GM12878 (cell line): ENCODE measurements around the gene MEIOSIN. TPM values are rescaled to one million over a fixed set of nuclear protein-coding genes. Genes with fewer than 3 reads are reported as not detected.

Source experiments
- ATAC-seq: fragments of 200-7000 bp; cut with Tn5 transposase; 3 replicates; pipeline ENCODE4 v1.9.1; 2020; ENCODE audit warnings: mild to moderate bottlenecking, moderate library complexity
- BruUV-seq: library from RNA; stranded (reverse); fragments of 400-500 nt; replicated peaks from 2 replicates; lab custom pipeline; 2021; lab: Mats Ljungman, UMichigan
- CTCF ChIA-PET: fragments of 300-600 bp; sonication (Branson Sonifier 250); formaldehyde crosslinking; extraction: SDS; loops from one replicate; lab custom pipeline; 2021; ENCODE audit warnings: inconsistent platforms; lab: Yijun Ruan, JAX
- POLR2A ChIA-PET: fragments of 350-600 bp; formaldehyde crosslinking; extraction: SDS; loops from one replicate; lab custom pipeline; 2021; ENCODE audit warnings: inconsistent platforms; lab: Charles Lee
- RAD21 ChIA-PET: fragments of 300-600 bp; sonication (Branson Sonifier 250); formaldehyde crosslinking; loops from one replicate; lab custom pipeline; 2023; ENCODE audit warnings: antibody characterized with exemption; ENCODE audit not compliant: unreplicated experiment; lab: Charles Lee
- SMC1A ChIA-PET: fragments of 300-600 bp; sonication (Branson Sonifier 250); formaldehyde crosslinking; loops from one replicate; lab custom pipeline; 2023; ENCODE audit not compliant: unreplicated experiment, uncharacterized antibody; lab: Charles Lee
- DNase-seq: peaks from one replicate; pipeline ENCODE4 v3.0.0-alpha.2; 2011; ENCODE audit warnings: low read depth, low spot score
- FAIRE-seq: peaks from 3 replicates; lab custom pipeline; 2011; peaks lifted over from hg19 to GRCh38; lab: Jason Lieb, UNC
- H2AFZ ChIP-seq: 2 replicates; pipeline ENCODE4 v1.6.0; 2011; ENCODE audit warnings: low read depth, low read length, control low read depth; ENCODE audit not compliant: control insufficient read depth
- H3K27ac ChIP-seq: 2 replicates; pipeline ENCODE4 v1.5.1; 2011; ENCODE audit warnings: control low read depth; ENCODE audit not compliant: control insufficient read depth, insufficient read depth
- H3K27me3 ChIP-seq, 2 experiments: replicated peaks in 1 of 2; 2 replicates each; pipeline versions ENCODE4 v1.6.0 to v1.6.1; 2011; ENCODE audit warnings: low read length in 1 of 2; ENCODE audit not compliant: control insufficient read depth in 2 of 2, insufficient read depth in 2 of 2
- H3K36me3 ChIP-seq, 2 experiments: 2 replicates each; pipeline ENCODE4 v1.5.1; 2011; ENCODE audit warnings: low read length in 1 of 2; ENCODE audit not compliant: control insufficient read depth in 2 of 2, insufficient read depth in 2 of 2
- H3K4me1 ChIP-seq: 2 replicates; pipeline ENCODE4 v1.6.1; 2011; ENCODE audit warnings: mild to moderate bottlenecking, low read length, moderate library complexity, mixed read lengths; ENCODE audit not compliant: control insufficient read depth, insufficient read depth
- H3K4me2 ChIP-seq: 2 replicates; pipeline ENCODE4 v1.6.0; 2011; ENCODE audit warnings: control low read depth; ENCODE audit not compliant: control insufficient read depth, insufficient read depth
- H3K4me3 ChIP-seq: fragments of 200-600 bp; sonication (generic); 2 replicates; pipeline ENCODE4 v1.5.1; 2016
- H3K79me2 ChIP-seq: 2 replicates; pipeline ENCODE4 v1.6.0; 2011; ENCODE audit warnings: low read length; ENCODE audit not compliant: control insufficient read depth, insufficient read depth
- H3K9ac ChIP-seq: 2 replicates; pipeline ENCODE4 v1.8.0; 2011; ENCODE audit warnings: low read length, control low read depth, mixed read lengths; ENCODE audit not compliant: control insufficient read depth, insufficient read depth
- H3K9me3 ChIP-seq: replicated peaks from 3 replicates; pipeline ENCODE4 v1.5.1; 2011; ENCODE audit warnings: mild to moderate bottlenecking, low read length; ENCODE audit not compliant: control insufficient read depth, insufficient read depth
- H4K20me1 ChIP-seq: 2 replicates; pipeline ENCODE4 v1.6.0; 2011; ENCODE audit not compliant: control insufficient read depth, insufficient read depth
- ASH2L ChIP-seq: fragments of 300-600, 200-600 bp; sonication (generic); IDR thresholded peaks from 2 replicates; pipeline ENCODE4 v1.6.1; 2017; ENCODE audit warnings: low read depth, mild to moderate bottlenecking, borderline replicate concordance
- BCL11A ChIP-seq: IDR thresholded peaks from 2 replicates; pipeline ENCODE4 v1.6.1; 2011; ENCODE audit warnings: low read depth, low read length
- BHLHE40 ChIP-seq, 2 experiments: fragments of 450-650 bp in 1 of 2; IDR thresholded peaks; 2 replicates each; pipeline ENCODE4 v1.6.1; 2011 to 2017; ENCODE audit warnings: low read depth in 2 of 2, borderline replicate concordance in 1 of 2, improper control_type of control experiment in 1 of 2, low read length in 1 of 2, mild to moderate bottlenecking in 1 of 2
- DPF2 ChIP-seq: fragments of 450-650 bp; IDR thresholded peaks from 2 replicates; pipeline ENCODE4 v1.6.1; 2017; ENCODE audit warnings: mild to moderate bottlenecking
- HCFC1 ChIP-seq: fragments of 150-350 bp; IDR thresholded peaks from 2 replicates; pipeline ENCODE4 v1.6.1; 2014; ENCODE audit warnings: low read length
- IKZF2 ChIP-seq, 2 experiments: fragments of 450-650 bp; IDR thresholded peaks; 2 replicates each; pipeline ENCODE4 v1.6.1; 2017; ENCODE audit warnings: mild to moderate bottlenecking in 2 of 2, moderate library complexity in 2 of 2
- MTA2 ChIP-seq: fragments of 450-650 bp; IDR thresholded peaks from 2 replicates; pipeline ENCODE4 v1.6.1; 2016; ENCODE audit warnings: low read depth, mild to moderate bottlenecking, moderate library complexity
- PAX8 ChIP-seq: fragments of 450-650 bp; IDR thresholded peaks from 2 replicates; pipeline ENCODE4 v1.6.1; 2017; ENCODE audit warnings: mild to moderate bottlenecking, moderate library complexity
- SMAD1 ChIP-seq: fragments of 450-650 bp; IDR thresholded peaks from 2 replicates; pipeline ENCODE4 v1.6.1; 2018; ENCODE audit warnings: mild to moderate bottlenecking, low read depth; ENCODE audit not compliant: partially characterized antibody
- SP1 ChIP-seq: IDR thresholded peaks from one replicate; pipeline ENCODE4 v1.6.1; 2011; ENCODE audit warnings: low read depth, low read length
- SREBF1 ChIP-seq: IDR thresholded peaks from 2 replicates; pipeline ENCODE4 v1.6.1; 2012; ENCODE audit warnings: mild to moderate bottlenecking, low read length
- SRF ChIP-seq, 2 experiments: IDR thresholded peaks; 2 replicates each; pipeline ENCODE4 v1.6.1; 2011; ENCODE audit warnings: low read depth in 2 of 2, low read length in 2 of 2, mild to moderate bottlenecking in 1 of 2, moderate library complexity in 1 of 2
- TARDBP ChIP-seq: IDR thresholded peaks from 2 replicates; pipeline ENCODE4 v1.6.1; 2016; ENCODE audit warnings: borderline replicate concordance
- ZNF24 ChIP-seq: fragments of 450-650 bp; IDR thresholded peaks from 2 replicates; pipeline ENCODE4 v1.6.1; 2017; ENCODE audit warnings: antibody characterized with exemption, mild to moderate bottlenecking
- WGBS: methylation state at CpG from one replicate; pipeline ENCODE4 v1.1.6; 2016; ENCODE audit warnings: low lambda C conversion rate; ENCODE audit not compliant: insufficient replicate concordance, insufficient coverage; ENCODE audit errors: missing lambda C conversion rate; 5-methylcytosine and 5-hydroxymethylcytosine counted together
- in situ Hi-C: fragments of 300-500 bp; cut with MboI; formaldehyde crosslinking; loops from 9 replicates; pipeline ENCODE4 v1.14.3; 2018; ENCODE audit warnings: mixed read lengths
- intact Hi-C: fragments of 100-400 bp; cut with micrococcal nuclease; formaldehyde crosslinking; loops from one replicate; pipeline ENCODE4 v1.14.2; 2022; ENCODE audit not compliant: unreplicated experiment
- polyA plus RNA-seq, 11 experiments: library from polyadenylated mRNA; depleted of rRNA in 4 of 11; unstranded in 6 of 11; stranded (reverse) in 5 of 11; fragments of >200 nt; fragmentation: Nextera tagmentation in 4 of 11; fragmentation: Illumina TruSeq in 1 of 11; extraction: Ambion mirVana in 4 of 11; extraction: Trizol in 1 of 11; gene quantifications; 1 replicate in 1 of 11; 2 replicates in 10 of 11; pipeline versions ENCODE4 v1.2.1 to v1.2.3, GENCODE V29; 2011 to 2016; ENCODE audit warnings: inconsistent platforms in 2 of 11, missing spikeins in 2 of 11, low read depth in 1 of 11
- total RNA-seq, 4 experiments: library from RNA; depleted of rRNA in 3 of 4; stranded (reverse); fragments of >200 nt in 3 of 4; fragmentation: Illumina TruSeq in 1 of 4; extraction: Trizol in 1 of 4; gene quantifications; 2 replicates each; pipeline versions ENCODE4 v1.2.1 to v1.2.3, GENCODE V29; 2013 to 2021
- TF ChIP-seq, protein P1 (sequence below): fragments of 450-650 bp; IDR thresholded peaks from 2 replicates; pipeline ENCODE4 v1.6.1; 2014; ENCODE audit warnings: mild to moderate bottlenecking
- TF ChIP-seq, protein P2 (sequence below): fragments of 450-650 bp; conservative IDR thresholded peaks from 2 replicates; pipeline ENCODE4 v1.6.1; 2017; ENCODE audit warnings: mild to moderate bottlenecking, moderate library complexity
- TF ChIP-seq, protein P3 (sequence below): IDR thresholded peaks from 2 replicates; pipeline ENCODE4 v1.6.1; 2012; ENCODE audit warnings: low read depth, low read length, improper control_type of control experiment
- TF ChIP-seq, protein P4 (sequence below): fragments of 150-350 bp; IDR thresholded peaks from 2 replicates; pipeline ENCODE4 v1.6.1; 2014; ENCODE audit warnings: mild to moderate bottlenecking, low read depth, low read length

MEIOSIN gene
- total and polyA plus RNA-seq, 10 of the 15 experiments (the other 5 are each of a cell fraction or from before 2014, with no cell fraction given) = 0.05 to 0.66 (median 0.14) TPM; not detected in 4

DNA sequence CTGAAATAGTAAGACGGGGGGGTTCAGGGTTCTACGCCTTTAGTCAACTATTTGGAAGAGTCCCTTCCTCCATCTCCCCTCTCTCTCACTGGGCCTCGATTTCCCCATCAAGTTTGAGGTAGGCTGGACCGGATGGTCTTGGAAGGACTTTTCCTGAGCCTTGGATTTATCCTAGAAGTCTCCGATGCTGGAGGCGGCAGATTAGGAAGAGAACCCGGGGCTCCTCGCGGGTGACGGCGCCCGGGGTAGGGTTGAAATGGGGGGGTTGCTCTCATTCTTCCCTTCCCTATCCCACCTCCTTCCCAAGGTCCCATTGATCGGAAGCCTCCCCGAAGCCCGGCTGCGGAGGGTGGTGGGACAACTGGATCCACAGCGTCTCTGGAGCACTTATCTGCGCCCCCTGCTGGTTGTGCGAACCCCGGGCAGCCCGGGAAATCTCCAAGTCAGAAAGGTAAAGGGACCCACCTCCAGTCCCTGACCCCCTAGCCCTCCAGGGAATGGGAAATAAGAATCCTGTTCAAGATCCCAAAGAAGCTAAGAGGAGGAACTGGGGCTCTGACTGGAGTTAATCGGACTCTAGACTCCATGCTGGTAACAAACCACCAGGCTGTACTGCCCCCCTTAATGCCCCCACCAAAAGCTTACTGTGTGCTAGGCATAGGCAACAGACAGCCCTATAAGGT lies 40.0 kb upstream of the MEIOSIN start:
- ChIA-PET RAD21 (interaction anchor here (0.7 to 3.2 kb wide), 18 partner anchors 9 to 254 kb away, joined by 3 to 41 read pairs (median 8); partner anchors contain the start of genes DMPK, GIPR and SIX5), CTCF (interaction anchor here (0.6 to 4.6 kb wide), 35 partner anchors 10 to 276 kb away, joined by 3 to 73 read pairs (median 5); partner anchors contain the start of genes DMWD, EML2, FBXO46 and GIPR), POLR2A (interaction anchor here (0.8 to 4.8 kb wide), 11 partner anchors 11 to 191 kb away, joined by 3 to 54 read pairs (median 6); partner anchors contain the start of genes FBXO46 and SIX5), SMC1A (interaction anchor here (0.7 to 4.5 kb wide), 18 partner anchors 10 to 129 kb away, joined by 3 to 31 read pairs (median 5); partner anchors contain the start of gene FBXO46)
- no peaks in the 10 kb centered on the region for H3K9me3 ChIP-seq
- H3K4me1 ChIP-seq = peaks cover 10% of the 10 kb centered on the region
- DNase-seq (no peak), ATAC-seq (peak; percentile 43), FAIRE-seq (no peak)
- H3K36me3 ChIP-seq = peaks cover 1 to 25% of the 10 kb centered on the region in 2 experiments
- H3K9ac ChIP-seq = peak overlapping the region; percentile 92
- peaks cover 31% of the 10 kb centered on the region for H3K79me2 ChIP-seq
- intact Hi-C loops (loop anchor here (5.0 kb wide), 2 partner anchors 74 to 111 kb away; partner anchors contain the start of genes OPA3 and SIX5), in situ Hi-C loops (no loop called here)
- peak overlapping the region; percentile 82 for H3K27ac ChIP-seq
- H4K20me1 ChIP-seq = no peaks in the 10 kb centered on the region
- peak overlapping the region; percentile 76 for H3K4me3 ChIP-seq
- H3K27me3 ChIP-seq = no peaks in the 10 kb centered on the region
- TSS peak; percentile 74 for BruUV-seq
- peak overlapping the region; percentile 64 for H2AFZ ChIP-seq
- H3K4me2 ChIP-seq = peak overlapping the region; percentile 86
- under 1% methylated on average over 22 of the region's 22 CpGs for WGBS
- no peak for TF ChIP-seq ZNF24
- peak; percentile 72 to 77 for TF ChIP-seq IKZF2 (IDR thresholded peaks at IDR 0.05)
- TF ChIP-seq, protein P1, sequence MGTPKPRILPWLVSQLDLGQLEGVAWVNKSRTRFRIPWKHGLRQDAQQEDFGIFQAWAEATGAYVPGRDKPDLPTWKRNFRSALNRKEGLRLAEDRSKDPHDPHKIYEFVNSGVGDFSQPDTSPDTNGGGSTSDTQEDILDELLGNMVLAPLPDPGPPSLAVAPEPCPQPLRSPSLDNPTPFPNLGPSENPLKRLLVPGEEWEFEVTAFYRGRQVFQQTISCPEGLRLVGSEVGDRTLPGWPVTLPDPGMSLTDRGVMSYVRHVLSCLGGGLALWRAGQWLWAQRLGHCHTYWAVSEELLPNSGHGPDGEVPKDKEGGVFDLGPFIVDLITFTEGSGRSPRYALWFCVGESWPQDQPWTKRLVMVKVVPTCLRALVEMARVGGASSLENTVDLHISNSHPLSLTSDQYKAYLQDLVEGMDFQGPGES = peak; percentile 10; the same call in 1 of the 2 replicates
- no peak for TF ChIP-seq SRF (IDR thresholded peaks at IDR 0.05; ENCODE audit: low read depth in 2 of 2, low read length in 2 of 2)
- 0 out of 4 replicates have a peak, but pooled peaks of 1 of the 2 experiments have one; percentile 25 for TF ChIP-seq BHLHE40 (IDR thresholded peaks at IDR 0.05; ENCODE audit: borderline replicate concordance in 1 of 2, low read depth in 2 of 2, low read length in 1 of 2)
- TF ChIP-seq, protein P2, sequence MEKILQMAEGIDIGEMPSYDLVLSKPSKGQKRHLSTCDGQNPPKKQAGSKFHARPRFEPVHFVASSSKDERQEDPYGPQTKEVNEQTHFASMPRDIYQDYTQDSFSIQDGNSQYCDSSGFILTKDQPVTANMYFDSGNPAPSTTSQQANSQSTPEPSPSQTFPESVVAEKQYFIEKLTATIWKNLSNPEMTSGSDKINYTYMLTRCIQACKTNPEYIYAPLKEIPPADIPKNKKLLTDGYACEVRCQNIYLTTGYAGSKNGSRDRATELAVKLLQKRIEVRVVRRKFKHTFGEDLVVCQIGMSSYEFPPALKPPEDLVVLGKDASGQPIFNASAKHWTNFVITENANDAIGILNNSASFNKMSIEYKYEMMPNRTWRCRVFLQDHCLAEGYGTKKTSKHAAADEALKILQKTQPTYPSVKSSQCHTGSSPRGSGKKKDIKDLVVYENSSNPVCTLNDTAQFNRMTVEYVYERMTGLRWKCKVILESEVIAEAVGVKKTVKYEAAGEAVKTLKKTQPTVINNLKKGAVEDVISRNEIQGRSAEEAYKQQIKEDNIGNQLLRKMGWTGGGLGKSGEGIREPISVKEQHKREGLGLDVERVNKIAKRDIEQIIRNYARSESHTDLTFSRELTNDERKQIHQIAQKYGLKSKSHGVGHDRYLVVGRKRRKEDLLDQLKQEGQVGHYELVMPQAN = 0 out of 2 replicates have a peak, but pooled peaks have one; percentile 22
- no peak for TF ChIP-seq SP1
- TF ChIP-seq, protein P3, sequence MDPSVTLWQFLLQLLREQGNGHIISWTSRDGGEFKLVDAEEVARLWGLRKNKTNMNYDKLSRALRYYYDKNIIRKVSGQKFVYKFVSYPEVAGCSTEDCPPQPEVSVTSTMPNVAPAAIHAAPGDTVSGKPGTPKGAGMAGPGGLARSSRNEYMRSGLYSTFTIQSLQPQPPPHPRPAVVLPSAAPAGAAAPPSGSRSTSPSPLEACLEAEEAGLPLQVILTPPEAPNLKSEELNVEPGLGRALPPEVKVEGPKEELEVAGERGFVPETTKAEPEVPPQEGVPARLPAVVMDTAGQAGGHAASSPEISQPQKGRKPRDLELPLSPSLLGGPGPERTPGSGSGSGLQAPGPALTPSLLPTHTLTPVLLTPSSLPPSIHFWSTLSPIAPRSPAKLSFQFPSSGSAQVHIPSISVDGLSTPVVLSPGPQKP = no peak
- TF ChIP-seq ASH2L = no peak
- no peak for TF ChIP-seq BCL11A
- TF ChIP-seq DPF2 = peak; percentile 72; the same call in 1 of the 2 replicates
- no peak for TF ChIP-seq SMAD1
- no peak for TF ChIP-seq SREBF1
- no peak for TF ChIP-seq PAX8
- TF ChIP-seq TARDBP = no peak
- TF ChIP-seq, protein P4, sequence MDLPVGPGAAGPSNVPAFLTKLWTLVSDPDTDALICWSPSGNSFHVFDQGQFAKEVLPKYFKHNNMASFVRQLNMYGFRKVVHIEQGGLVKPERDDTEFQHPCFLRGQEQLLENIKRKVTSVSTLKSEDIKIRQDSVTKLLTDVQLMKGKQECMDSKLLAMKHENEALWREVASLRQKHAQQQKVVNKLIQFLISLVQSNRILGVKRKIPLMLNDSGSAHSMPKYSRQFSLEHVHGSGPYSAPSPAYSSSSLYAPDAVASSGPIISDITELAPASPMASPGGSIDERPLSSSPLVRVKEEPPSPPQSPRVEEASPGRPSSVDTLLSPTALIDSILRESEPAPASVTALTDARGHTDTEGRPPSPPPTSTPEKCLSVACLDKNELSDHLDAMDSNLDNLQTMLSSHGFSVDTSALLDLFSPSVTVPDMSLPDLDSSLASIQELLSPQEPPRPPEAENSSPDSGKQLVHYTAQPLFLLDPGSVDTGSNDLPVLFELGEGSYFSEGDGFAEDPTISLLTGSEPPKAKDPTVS = no peak
- 0 out of 2 replicates have a peak, but pooled peaks have one; percentile 39 for TF ChIP-seq MTA2
- TF ChIP-seq HCFC1 = no peak
